ENCODE measurements around the gene BMP7.
"Not testable (repeated sequence)": the region's sequence is repeated elsewhere in the genome, so short reads cannot be mapped to it uniquely, and the experiment has no call there.

Gene BMP7

DNA sequence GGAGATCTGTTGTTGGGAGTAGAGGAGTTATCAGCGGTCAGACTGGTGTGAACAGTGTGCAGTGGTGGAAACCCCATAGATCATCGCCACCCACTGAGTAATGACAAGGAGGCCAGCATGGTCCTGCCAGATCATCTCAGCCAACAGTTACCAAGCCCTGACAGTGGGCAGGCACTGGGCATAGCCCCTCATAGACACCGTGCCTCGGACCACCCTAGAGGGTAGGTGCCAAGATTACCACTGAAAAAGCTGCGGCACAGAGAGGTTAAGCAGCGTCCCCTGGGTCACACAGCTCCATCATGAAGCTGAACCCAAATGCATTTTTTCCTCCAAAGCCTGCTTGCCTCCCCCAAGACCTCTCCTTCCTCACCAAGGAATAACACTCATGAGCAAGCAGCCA is 21.5 kb upstream of the BMP7 start:
- no peak for DNase-seq (ENCODE audit: low spot score)

GRCh38 chr20:57287007-57287880 is 20.8 kb upstream of the BMP7 start:
- no peak for DNase-seq (ENCODE audit: low spot score)

GRCh38 chr20:57283860-57284259 is 17.4 kb upstream of the BMP7 start:
- no peak for DNase-seq (ENCODE audit: low spot score)

- DNase-seq (ENCODE audit: low spot score) = no peak
Observed at GRCh38 chr20:57282670-57283361, 16.4 kb upstream of the BMP7 start.

- DNase-seq (ENCODE audit: low spot score) = no peak
Observed at GRCh38 chr20:57281900-57282299, 15.5 kb upstream of the BMP7 start.

GRCh38 chr20:57280221-57280620 is 13.8 kb upstream of the BMP7 start:
- DNase-seq (ENCODE audit: low spot score) = no peak

DNA sequence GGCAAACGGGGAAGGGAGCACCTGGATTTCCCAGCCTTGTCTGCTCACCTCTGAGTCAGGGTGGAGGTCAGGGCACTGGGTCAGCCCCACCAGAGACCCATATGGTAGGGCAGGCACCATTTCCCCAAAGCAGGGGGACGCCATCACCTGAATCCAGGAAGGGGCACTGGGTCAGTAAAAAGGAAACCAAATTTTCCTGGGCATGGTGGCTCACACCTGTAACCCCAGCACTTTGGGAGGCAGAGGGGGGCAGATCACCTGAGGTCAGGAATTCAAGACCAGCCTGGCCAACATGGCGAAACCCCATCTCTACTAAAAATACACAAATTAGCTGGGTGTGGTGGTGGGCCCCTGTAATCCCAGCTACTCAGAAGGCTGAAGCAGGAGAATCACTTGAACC is 13.1 kb upstream of the BMP7 start:
- DNase-seq (ENCODE audit: low spot score) = not testable (repeated sequence)

DNA sequence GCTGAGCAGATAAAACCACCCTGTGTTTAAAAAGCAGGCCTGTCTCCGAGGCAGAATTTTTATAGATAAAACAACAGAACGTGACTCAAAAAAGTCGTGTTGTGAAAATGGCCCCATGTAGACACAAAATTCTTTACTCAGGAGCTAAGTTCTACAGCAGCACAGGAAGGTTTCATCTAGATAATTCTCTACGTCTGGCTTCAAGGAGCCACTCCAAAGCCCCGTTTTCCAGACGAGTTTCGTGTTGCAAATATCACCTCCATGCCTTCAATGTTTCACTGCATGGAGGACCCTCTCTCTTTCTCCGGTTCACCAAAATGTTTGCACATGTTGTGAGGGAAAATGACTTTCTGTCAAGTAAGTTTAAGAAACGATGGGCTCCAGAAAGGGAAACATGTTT is 12.0 kb upstream of the BMP7 start:
- no peak for DNase-seq (ENCODE audit: low spot score)

- DNase-seq (ENCODE audit: low spot score) = no peak
Observed at GRCh38 chr20:57277398-57278105, 11.1 kb upstream of the BMP7 start.

DNA sequence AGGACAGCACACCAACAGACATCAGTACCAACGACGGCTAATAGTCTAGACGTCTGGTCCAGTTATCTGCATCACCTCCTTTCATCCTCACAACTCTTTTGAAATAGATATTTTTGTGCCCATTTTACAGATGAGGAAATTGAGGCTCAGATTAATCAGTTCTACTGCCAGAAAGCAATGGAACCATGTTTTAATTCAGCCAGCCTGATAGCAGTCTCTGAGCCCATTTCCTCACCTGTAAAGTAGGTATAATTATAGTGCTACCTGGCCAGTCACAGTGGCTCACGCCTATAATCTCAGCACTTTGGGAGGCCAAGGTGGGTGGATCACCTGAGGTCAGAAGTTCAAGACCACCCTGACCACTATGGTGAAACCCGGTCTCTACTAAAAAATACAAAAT is 9.8 kb upstream of the BMP7 start:
- DNase-seq (ENCODE audit: low spot score) = no peak

- DNase-seq (ENCODE audit: low spot score) = no peak
Observed at GRCh38 chr20:57275813-57276212, 9.4 kb upstream of the BMP7 start.

DNA sequence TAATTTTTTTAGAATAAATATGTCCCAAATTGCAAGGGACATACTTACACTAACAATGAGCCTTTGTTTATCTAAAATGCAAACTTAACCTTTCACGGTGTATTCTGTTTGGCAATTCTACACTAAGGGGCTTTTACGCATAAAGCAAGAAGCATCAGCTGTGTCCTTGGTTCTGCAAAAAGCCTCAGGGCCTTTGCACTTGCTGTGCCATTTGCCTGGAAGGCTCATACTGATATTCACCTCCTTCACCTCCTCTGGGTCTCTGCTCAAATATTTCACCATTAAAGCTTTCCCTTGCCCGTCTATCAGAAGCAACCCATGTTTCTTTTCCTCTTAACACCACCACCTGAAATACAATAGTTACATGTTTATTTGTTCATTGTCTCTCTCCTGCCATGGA is 8.9 kb upstream of the BMP7 start:
- no peak for DNase-seq (ENCODE audit: low spot score)

DNA sequence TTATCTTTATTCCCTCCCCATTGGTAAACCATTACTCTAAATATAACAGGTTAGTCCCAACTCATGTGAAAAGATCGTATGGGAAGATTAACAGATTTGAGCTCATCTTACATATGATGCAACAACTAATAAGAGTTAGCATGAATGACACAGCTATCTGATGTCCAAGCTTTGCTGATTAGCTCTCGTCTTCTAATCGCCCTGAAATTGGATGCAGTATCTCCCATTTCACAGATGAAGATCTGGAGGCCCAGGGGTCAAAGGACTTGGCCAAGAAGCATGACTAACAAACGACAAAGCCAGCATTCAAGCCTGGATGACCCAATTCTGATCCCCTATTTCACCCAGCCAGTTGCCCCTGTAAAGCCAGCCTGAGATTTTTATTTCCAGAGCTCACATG is 8.4 kb upstream of the BMP7 start:
- DNase-seq (ENCODE audit: low spot score) = no peak

GRCh38 chr20:57274299-57274698 is 7.9 kb upstream of the BMP7 start:
- no peak for DNase-seq (ENCODE audit: low spot score)

- DNase-seq (ENCODE audit: low spot score) = no peak
Observed at GRCh38 chr20:57272883-57273535, 6.6 kb upstream of the BMP7 start.

- no peak for DNase-seq (ENCODE audit: low spot score)
Observed at GRCh38 chr20:57270204-57270984, 4.0 kb upstream of the BMP7 start.

DNA sequence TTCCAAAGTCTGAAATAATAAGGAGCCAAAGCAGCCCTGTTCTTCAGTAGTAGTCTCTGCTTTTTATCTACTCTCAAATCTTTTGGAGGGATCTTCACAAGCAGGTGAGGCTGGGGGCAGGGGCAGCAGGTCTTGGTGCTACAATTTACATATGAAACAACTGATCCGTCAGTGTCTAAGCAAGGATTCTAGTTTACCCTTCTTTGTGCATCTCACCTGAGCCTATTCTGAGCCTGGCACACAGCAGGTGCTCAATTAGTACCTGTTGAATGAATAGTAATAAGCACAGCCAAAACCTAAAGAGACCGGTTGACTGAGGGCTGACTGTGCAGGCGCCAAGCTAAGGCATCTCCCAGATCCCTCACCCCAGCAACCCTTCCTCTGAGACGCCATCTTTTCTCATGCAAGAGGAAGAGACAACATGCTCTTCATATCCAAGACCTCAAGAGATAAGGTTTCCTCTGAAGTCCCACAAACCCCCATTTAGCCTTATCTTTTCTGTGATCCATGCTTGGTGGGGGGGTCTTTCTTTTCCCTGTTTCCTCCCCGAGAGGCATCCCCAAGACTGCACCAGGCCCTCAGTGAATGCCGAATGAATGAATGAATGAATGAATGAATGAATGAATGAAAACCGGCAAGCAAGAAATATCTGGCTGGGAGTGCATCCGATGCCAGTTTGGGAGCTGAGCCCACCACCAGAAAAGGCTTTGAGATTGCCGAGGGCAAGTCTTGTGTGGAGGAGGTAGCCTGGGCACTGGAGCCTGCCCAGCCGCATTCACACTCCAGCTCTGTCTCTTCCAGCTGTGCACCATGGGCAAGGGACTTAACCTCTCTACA is 2.9 kb upstream of the BMP7 start:
- DNase-seq (ENCODE audit: low spot score) = no peak

DNA sequence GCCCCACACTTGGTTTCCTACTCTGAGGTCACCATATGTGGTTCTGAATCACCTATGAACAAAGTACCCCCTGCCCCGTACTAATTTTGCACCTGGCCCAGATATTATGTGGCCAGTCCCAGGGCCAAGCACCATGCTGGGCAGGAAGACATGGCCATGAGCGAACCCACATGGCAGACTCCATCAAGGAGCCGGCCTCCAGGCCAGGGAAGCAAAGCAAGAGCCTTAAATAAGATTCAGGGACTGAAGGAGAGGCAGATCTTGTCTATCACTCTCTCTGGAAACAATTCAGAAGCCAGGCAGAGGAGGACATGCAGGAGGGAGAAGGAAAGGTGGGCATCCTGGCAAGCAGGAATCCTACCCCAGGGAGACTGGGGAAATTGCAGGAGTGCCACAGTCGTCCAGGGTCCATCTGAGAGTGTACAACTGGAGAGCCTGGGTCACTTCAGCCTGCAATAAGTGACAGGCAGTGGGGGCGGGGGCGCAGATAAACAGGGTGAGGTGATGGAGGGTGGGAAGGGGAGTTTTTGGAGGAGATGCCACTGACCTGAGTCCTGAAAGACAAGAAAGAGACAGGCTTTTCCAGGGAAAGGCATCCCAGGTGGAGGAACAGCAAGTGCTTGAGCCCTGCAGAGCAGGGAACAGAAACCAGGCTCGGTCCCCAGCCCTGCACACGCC is 2.1 kb upstream of the BMP7 start:
- DNase-seq (ENCODE audit: low spot score) = no peak

DNA sequence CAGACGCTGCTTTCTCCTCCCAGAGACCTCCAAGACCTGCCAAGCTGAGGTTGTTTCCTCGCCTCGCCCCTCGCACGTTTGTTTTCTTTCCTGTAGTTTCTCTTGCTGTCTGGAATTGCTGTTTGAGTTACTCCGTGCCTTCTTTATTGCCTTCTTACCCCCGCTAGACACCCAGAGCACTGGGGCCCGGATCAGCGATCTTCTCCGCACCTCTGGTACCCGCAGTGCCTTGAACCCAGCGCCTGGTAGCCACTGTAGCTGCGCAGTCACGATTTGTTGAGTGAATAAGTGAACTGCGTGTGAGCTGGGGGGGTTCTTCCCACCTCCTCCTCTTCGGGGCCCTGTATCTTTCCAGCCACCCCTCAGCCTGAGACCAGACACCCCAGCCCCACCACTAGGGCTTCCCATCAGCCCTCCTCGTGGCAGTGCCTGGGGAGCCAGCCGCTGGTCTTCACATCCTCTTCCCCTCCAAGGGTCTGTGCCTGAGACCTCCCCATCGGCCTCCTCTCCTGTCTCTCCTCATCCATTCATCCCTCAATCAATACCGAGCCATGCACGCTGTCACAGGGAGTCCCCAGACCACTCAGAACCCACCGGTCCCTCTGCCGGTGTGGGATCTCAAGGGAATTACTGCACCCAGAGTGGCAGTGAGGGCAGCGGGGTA is 849 bp upstream of the BMP7 start:
- no peak for DNase-seq (ENCODE audit: low spot score)

DNA sequence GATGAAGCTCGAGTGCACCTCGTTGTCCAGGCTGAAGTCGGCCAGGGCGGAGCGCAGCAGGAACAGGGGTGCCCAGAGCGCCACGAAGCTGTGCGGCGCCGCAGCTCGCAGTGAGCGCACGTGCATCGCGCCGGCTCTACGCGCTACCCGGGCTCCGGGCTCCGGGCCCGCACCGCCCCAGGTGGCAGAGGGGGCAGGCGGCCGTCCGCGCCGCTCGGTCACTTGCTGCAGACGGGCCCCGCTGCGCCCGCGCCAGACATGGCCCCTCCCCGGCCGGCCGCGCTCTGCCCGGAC is 497 bp downstream of the BMP7 start:
- no peak for DNase-seq (ENCODE audit: low spot score)

Data from hematopoietic multipotent progenitor cell treated with erythropoietin and hydrocortisone succinate and interleukin-3 and kit ligand, for 15 days (in vitro differentiated cells).